Keratinocyte (primary cell): ENCODE results near the gene CALML5. TPM values are rescaled to one million over a fixed set of nuclear protein-coding genes. Genes with fewer than 3 reads are reported as not detected.

Source experiments
- DNase-seq: peaks from one replicate; pipeline ENCODE4 v3.0.0-alpha.2; 2011; ENCODE audit warnings: low read depth, missing footprints, low spot score
- FAIRE-seq: peaks from 2 replicates; lab custom pipeline; 2011; peaks lifted over from hg19 to GRCh38; lab: Jason Lieb, UNC
- H2AFZ ChIP-seq: 2 replicates; pipeline ENCODE4 v1.6.0; 2012; ENCODE audit warnings: low read length, control low read depth, inconsistent platforms; ENCODE audit not compliant: control insufficient read depth
- H3K27ac ChIP-seq: 2 replicates; pipeline ENCODE4 v1.5.1; 2011; ENCODE audit warnings: low read length; ENCODE audit not compliant: control insufficient read depth, insufficient read depth
- H3K27me3 ChIP-seq: 3 replicates; pipeline ENCODE4 v1.6.0; 2011; ENCODE audit warnings: low read length; ENCODE audit not compliant: control insufficient read depth, insufficient read depth; ENCODE audit errors: extremely low read depth
- H3K36me3 ChIP-seq, 2 experiments: 2 replicates in 1 of 2; 3 replicates in 1 of 2; pipeline ENCODE4 v1.5.1; 2011; ENCODE audit warnings: low read length in 2 of 2, mild to moderate bottlenecking in 1 of 2; ENCODE audit not compliant: control insufficient read depth in 2 of 2, insufficient read depth in 2 of 2; ENCODE audit errors: extremely low read depth in 1 of 2
- H3K4me1 ChIP-seq: 3 replicates; pipeline ENCODE4 v1.5.1; 2011; ENCODE audit warnings: low read length; ENCODE audit not compliant: control insufficient read depth, insufficient read depth; ENCODE audit errors: extremely low read depth
- H3K4me2 ChIP-seq: 3 replicates; pipeline ENCODE4 v1.6.0; 2011; ENCODE audit warnings: low read depth, low read length; ENCODE audit not compliant: control insufficient read depth, insufficient read depth; ENCODE audit errors: extremely low read depth
- H3K4me3 ChIP-seq, 3 experiments: fragments of 200-600 bp in 1 of 3; sonication (generic) in 1 of 3; 2 replicates in 2 of 3; 3 replicates in 1 of 3; pipeline ENCODE4 v1.5.1; 2011 to 2016; ENCODE audit warnings: low read length in 3 of 3, mild to moderate bottlenecking in 3 of 3, control low read depth in 2 of 3, inconsistent platforms in 1 of 3, low read depth in 1 of 3, mixed read lengths in 1 of 3, mixed run types in 1 of 3, moderate library complexity in 1 of 3; ENCODE audit not compliant: control insufficient read depth in 2 of 3, insufficient read depth in 2 of 3; ENCODE audit errors: extremely low read depth in 1 of 3
- H3K79me2 ChIP-seq: 2 replicates; pipeline ENCODE4 v1.6.0; 2012; ENCODE audit warnings: low read length; ENCODE audit not compliant: control insufficient read depth, insufficient read depth
- H3K9ac ChIP-seq: 3 replicates; pipeline ENCODE4 v1.6.0; 2011; ENCODE audit warnings: low read length; ENCODE audit not compliant: control insufficient read depth, insufficient read depth; ENCODE audit errors: extremely low read depth
- H3K9me1 ChIP-seq: 3 replicates; pipeline ENCODE4 v1.6.0; 2011; ENCODE audit warnings: low read length; ENCODE audit not compliant: control insufficient read depth, insufficient read depth; ENCODE audit errors: extremely low read depth
- H3K9me3 ChIP-seq: 2 replicates; pipeline ENCODE4 v1.5.1; 2012; ENCODE audit warnings: low read depth, low read length; ENCODE audit not compliant: control insufficient read depth
- H4K20me1 ChIP-seq: 3 replicates; pipeline ENCODE4 v1.6.0; 2011; ENCODE audit warnings: low read length; ENCODE audit not compliant: control insufficient read depth, insufficient read depth; ENCODE audit errors: extremely low read depth
- EZH2 ChIP-seq: IDR thresholded peaks from one replicate; pipeline ENCODE4 v1.6.1; 2012; ENCODE audit warnings: inconsistent platforms, mild to moderate bottlenecking, low read length, moderate library complexity
- dilution Hi-C: fragments of 300-500 bp; cut with MboI; formaldehyde crosslinking; loops from one replicate; pipeline ENCODE4 v1.7.0; 2020; ENCODE audit warnings: low sequenced_read_pairs; ENCODE audit not compliant: extremely low pct_ligation_motif_present
- polyA plus RNA-seq, 5 experiments: library from polyadenylated mRNA; depleted of rRNA in 3 of 5; stranded (reverse) in 3 of 5; stranded (forward) in 1 of 5; unstranded in 1 of 5; fragments of >200 nt; gene quantifications; 1 replicate in 1 of 5; 2 replicates in 3 of 5; 3 replicates in 1 of 5; pipeline versions ENCODE4 v1.2.1 to v1.2.3, GENCODE V29; 2011 to 2012; ENCODE audit warnings: missing spikeins in 2 of 5, low read depth in 1 of 5, low replicate concordance in 1 of 5
- TF ChIP-seq, protein P1 (sequence below), 3 experiments: IDR thresholded peaks in 1 of 3; conservative IDR thresholded peaks in 1 of 3; optimal IDR thresholded peaks in 1 of 3; 2 replicates in 2 of 3; 3 replicates in 1 of 3; pipeline versions ENCODE3 to v1.5.1; 2011; ENCODE audit warnings: low read length in 3 of 3, mild to moderate bottlenecking in 3 of 3, moderate library complexity in 2 of 3, control low read depth in 1 of 3, inconsistent platforms in 1 of 3; ENCODE audit not compliant: insufficient read depth in 2 of 3; ENCODE audit errors: extremely low read depth in 1 of 3

CALML5 gene
- polyA plus RNA-seq, 1 donor (not counting 4 experiments of a cell fraction or from before 2014, with no cell fraction given) = 5.7 TPM

DNA sequence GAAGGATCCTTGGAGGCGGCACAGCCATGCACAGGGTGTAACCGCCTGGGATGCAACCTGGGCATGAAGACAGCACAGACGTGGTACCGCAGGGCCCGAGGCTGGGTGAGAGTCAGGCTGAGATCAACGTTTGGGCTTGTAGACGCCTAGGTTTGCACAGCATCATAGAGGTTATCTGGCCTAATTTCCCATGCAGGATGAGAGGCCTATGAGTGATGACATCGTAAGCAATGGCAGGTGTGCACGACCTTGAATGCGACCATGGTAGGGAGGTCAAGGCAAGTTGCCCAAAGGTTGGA lies 32.9 kb upstream of the CALML5 start:
- Histone ChIP-seq H3K4me1 (peaks cover 9% of the 10 kb centered on the region), H3K27ac (no peak overlapping the region), H3K9ac (no peak overlapping the region), H3K4me3 (no peak overlapping the region), H2AFZ (no peak overlapping the region), H4K20me1 (no peaks in the 10 kb centered on the region), H3K9me3 (no peaks in the 10 kb centered on the region), H3K27me3 (no peaks in the 10 kb centered on the region), H3K36me3 (no peaks in the 10 kb centered on the region), H3K79me2 (no peaks in the 10 kb centered on the region), H3K4me2 (no peak overlapping the region), H3K9me1 (no peaks in the 10 kb centered on the region)
- peak; percentile 79 for FAIRE-seq
- DNase-seq = no peak
- TF ChIP-seq, protein P1, sequence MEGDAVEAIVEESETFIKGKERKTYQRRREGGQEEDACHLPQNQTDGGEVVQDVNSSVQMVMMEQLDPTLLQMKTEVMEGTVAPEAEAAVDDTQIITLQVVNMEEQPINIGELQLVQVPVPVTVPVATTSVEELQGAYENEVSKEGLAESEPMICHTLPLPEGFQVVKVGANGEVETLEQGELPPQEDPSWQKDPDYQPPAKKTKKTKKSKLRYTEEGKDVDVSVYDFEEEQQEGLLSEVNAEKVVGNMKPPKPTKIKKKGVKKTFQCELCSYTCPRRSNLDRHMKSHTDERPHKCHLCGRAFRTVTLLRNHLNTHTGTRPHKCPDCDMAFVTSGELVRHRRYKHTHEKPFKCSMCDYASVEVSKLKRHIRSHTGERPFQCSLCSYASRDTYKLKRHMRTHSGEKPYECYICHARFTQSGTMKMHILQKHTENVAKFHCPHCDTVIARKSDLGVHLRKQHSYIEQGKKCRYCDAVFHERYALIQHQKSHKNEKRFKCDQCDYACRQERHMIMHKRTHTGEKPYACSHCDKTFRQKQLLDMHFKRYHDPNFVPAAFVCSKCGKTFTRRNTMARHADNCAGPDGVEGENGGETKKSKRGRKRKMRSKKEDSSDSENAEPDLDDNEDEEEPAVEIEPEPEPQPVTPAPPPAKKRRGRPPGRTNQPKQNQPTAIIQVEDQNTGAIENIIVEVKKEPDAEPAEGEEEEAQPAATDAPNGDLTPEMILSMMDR (optimal IDR thresholded peaks at IDR 0.05 in 1 of 3, IDR thresholded peaks at IDR 0.05 in 1 of 3, conservative IDR thresholded peaks at IDR 0.05 in 1 of 3; ENCODE audit: extremely low read depth in 1 of 3, insufficient read depth in 2 of 3, low read length in 3 of 3) = no peak
- no peak for TF ChIP-seq EZH2
- dilution Hi-C loops = no loop called here

DNA sequence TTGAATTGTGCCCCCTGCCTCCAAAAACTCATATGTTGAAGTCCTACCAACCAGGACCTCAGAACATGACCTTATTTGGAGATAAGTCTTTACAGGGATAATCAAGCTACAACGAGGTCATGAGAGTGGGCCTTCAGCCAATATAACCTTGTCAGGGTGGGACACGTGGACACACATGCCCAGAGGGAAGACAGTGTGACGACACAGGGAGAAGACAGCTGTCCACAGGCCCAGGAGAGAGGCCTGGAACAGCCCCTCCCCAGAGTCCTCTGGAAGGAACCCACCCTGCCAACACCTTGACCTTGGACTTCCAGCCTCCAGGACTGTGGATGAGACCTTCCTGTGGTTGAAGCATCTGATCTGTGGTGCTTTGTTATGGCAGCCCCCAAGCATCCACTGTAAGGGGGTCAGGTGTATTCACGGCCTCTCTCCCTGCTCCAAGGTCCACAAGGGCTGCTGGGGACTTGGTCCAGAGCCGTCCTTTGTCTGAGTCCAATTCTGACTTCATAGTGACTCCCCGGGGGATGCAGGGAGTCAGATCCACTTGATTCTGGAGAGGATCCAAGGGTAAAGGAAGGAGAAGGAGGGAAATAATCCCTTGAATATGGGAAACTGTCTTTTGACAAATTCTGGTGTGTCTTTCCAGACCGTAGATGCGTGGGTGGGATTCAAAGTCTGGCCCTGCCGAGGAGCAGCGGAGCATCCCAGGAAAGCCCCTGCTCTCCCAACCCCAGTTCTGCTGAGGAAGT lies 32.4 kb upstream of the CALML5 start:
- Histone ChIP-seq H2AFZ (no peak overlapping the region), H4K20me1 (no peaks in the 10 kb centered on the region), H3K79me2 (no peaks in the 10 kb centered on the region), H3K27ac (no peak overlapping the region), H3K9me1 (no peaks in the 10 kb centered on the region), H3K27me3 (no peaks in the 10 kb centered on the region), H3K4me3 (no peak overlapping the region), H3K36me3 (no peaks in the 10 kb centered on the region), H3K9me3 (no peaks in the 10 kb centered on the region), H3K4me1 (peaks cover 14% of the 10 kb centered on the region), H3K4me2 (no peak overlapping the region), H3K9ac (no peak overlapping the region)
- DNase-seq (no peak), FAIRE-seq (no peak)
- dilution Hi-C loops = no loop called here
- TF ChIP-seq EZH2 = no peak
- TF ChIP-seq, protein P1 (optimal IDR thresholded peaks at IDR 0.05 in 1 of 3, IDR thresholded peaks at IDR 0.05 in 1 of 3, conservative IDR thresholded peaks at IDR 0.05 in 1 of 3; ENCODE audit: extremely low read depth in 1 of 3, insufficient read depth in 2 of 3, low read length in 3 of 3) = no peak
